Erythroblast (primary cell): ENCODE data around the gene CACNA2D2.

Source experiments
- GATA1 ChIP-seq: IDR thresholded peaks from 2 replicates; pipeline ENCODE4 v1.6.1; 2011; ENCODE audit warnings: low read depth, mild to moderate bottlenecking, control low read depth, low read length, moderate library complexity
- POLR2A ChIP-seq: IDR thresholded peaks from 2 replicates; pipeline ENCODE4 v1.6.1; 2011; ENCODE audit warnings: mild to moderate bottlenecking, low read length

DNA sequence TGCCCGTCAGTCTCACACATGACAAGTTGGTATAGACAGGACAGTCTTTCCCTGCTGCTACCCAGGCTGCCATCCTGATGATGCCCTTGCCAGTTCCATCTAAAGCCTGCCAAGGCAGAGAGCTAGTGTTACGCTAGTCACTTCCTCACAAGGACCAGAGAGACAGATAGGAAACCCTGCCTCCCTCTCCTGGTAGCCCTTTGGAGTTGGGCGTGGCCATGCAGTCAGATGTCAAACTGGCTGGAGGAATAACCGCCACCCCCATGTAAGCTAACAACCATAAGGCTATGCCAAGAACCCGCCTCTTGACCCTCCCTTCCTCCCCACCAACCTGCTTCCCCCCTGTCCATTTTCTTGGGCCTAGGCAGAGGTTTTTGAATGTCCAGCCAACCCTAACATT is 146.9 kb downstream of the CACNA2D2 start:
- no peak for TF ChIP-seq POLR2A
- no peak for TF ChIP-seq GATA1
